ENCODE results near the gene DLG2.
"Not testable (repeated sequence)": the region's sequence is repeated elsewhere in the genome, so short reads cannot be mapped to it uniquely, and the experiment has no call there.

The DLG2 gene

GRCh38 chr11:85347291-85347690 lies 279.9 kb downstream of the DLG2 start:
- H3K27ac ChIP-seq, result no peak overlapping the region
- TF ChIP-seq, protein P1, sequence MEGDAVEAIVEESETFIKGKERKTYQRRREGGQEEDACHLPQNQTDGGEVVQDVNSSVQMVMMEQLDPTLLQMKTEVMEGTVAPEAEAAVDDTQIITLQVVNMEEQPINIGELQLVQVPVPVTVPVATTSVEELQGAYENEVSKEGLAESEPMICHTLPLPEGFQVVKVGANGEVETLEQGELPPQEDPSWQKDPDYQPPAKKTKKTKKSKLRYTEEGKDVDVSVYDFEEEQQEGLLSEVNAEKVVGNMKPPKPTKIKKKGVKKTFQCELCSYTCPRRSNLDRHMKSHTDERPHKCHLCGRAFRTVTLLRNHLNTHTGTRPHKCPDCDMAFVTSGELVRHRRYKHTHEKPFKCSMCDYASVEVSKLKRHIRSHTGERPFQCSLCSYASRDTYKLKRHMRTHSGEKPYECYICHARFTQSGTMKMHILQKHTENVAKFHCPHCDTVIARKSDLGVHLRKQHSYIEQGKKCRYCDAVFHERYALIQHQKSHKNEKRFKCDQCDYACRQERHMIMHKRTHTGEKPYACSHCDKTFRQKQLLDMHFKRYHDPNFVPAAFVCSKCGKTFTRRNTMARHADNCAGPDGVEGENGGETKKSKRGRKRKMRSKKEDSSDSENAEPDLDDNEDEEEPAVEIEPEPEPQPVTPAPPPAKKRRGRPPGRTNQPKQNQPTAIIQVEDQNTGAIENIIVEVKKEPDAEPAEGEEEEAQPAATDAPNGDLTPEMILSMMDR (conservative IDR thresholded peaks at IDR 0.05; ENCODE audit: low read depth), result no peak
- ChIA-PET CTCF (no interaction called here), POLR2A (ENCODE audit: low non-redundant PET) (no interaction called here)
- DNase-seq (ENCODE audit: low spot score), result no peak

DNA sequence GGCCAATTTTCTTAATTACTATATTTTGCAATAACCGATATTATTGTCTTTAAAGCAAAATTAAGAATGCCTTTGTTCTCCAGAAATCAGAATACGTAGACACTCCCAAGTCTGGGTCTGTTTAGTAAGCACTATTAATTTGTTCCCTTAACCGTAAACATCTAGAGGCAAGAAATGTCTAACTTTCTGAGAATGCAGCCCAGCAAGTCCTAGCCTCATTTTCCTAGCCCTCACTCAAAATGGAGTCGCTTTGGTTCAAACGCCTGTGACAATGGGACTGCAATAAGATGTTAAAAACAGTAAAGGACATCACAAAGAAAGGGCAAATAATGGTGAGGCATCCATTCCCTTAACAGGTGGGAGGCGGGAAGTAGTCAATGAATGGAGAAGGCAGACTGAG lies 280.7 kb downstream of the DLG2 start:
- CTCF ChIA-PET, result no interaction called here
- TF ChIP-seq, protein P1 (conservative IDR thresholded peaks at IDR 0.05; ENCODE audit: low read depth), result no peak
- no peak for DNase-seq (ENCODE audit: low spot score)
- POLR2A ChIA-PET (ENCODE audit: low non-redundant PET), result no interaction called here
- no peak overlapping the region for H3K27ac ChIP-seq

DNA sequence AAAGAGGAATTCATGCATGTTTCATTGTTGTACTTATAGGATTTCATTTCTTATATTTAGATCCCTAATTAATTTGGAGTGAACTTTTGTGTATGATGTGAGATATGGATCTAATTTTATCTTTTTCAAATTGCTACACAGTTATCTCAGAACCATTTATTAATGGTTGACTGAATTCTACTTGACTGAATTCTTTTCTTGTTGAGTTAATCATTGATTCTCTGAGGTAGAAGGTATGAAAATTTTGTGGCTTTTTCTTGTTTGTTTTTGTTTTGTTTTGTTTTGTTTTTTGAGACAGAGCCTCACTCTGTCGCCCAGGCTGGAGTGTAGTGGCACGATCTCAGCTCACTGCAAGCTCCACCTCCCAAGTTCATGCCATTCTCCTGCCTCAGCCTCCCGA lies 286.3 kb downstream of the DLG2 start:
- DNase-seq (ENCODE audit: low spot score); POLR2A ChIA-PET (ENCODE audit: low non-redundant PET); H3K27ac ChIP-seq; CTCF ChIA-PET: not testable (repeated sequence)

- CTCF ChIA-PET, result no interaction called here
- TF ChIP-seq, protein P1 (conservative IDR thresholded peaks at IDR 0.05; ENCODE audit: low read depth), result no peak
- no peak overlapping the region for H3K27ac ChIP-seq
- POLR2A ChIA-PET (ENCODE audit: low non-redundant PET), result no interaction called here
- DNase-seq (ENCODE audit: low spot score), result no peak
Observed at GRCh38 chr11:85318573-85318972, 308.6 kb downstream of the DLG2 start.

- CTCF ChIA-PET, result interaction anchor here (0.5 kb wide), 1 partner anchor 1850 kb away, joined by 4 read pairs; no protein-coding TSS in a partner anchor
- no peak overlapping the region for H3K27ac ChIP-seq
- TF ChIP-seq, protein P1 (conservative IDR thresholded peaks at IDR 0.05; ENCODE audit: low read depth), result no peak
- POLR2A ChIA-PET (ENCODE audit: low non-redundant PET), result no interaction called here
- no peak for DNase-seq (ENCODE audit: low spot score)
Observed at GRCh38 chr11:85316967-85317366, 310.2 kb downstream of the DLG2 start.

DNA sequence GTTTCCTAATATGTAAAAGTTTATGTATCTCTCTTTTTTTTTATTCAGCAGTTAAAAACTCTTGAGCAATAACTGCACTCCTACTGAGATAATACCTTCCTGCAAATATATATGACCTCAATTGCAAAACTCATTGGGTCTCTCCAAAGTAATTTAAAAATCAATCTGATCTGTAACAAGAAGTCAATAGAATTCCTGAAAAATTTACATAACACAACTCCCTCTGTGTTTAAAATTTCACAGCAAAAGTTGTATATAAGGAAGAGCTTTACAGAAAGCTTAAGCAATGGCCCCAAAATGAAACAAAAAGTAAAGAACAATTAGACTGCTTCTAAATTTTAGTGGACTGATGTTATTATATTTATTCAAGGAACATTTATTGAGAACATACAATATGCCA lies 313.4 kb downstream of the DLG2 start:
- H3K27ac ChIP-seq, result no peak overlapping the region
- ChIA-PET CTCF (no interaction called here), POLR2A (ENCODE audit: low non-redundant PET) (no interaction called here)
- TF ChIP-seq, protein P1 (conservative IDR thresholded peaks at IDR 0.05; ENCODE audit: low read depth), result no peak
- DNase-seq (ENCODE audit: low spot score), result no peak

- TF ChIP-seq, protein P1 (conservative IDR thresholded peaks at IDR 0.05; ENCODE audit: low read depth), result no peak
- ChIA-PET POLR2A (ENCODE audit: low non-redundant PET) (no interaction called here), CTCF (no interaction called here)
- no peak overlapping the region for H3K27ac ChIP-seq
- DNase-seq (ENCODE audit: low spot score), result no peak
Observed at GRCh38 chr11:85310479-85310878, 316.7 kb downstream of the DLG2 start.
